DLD1 (cell line): ENCODE measurements around the gene PCDHB9.
"Not testable (repeated sequence)": the region's sequence is repeated elsewhere in the genome, so short reads cannot be mapped to it uniquely, and the experiment has no call there.

Experiments
- in situ Hi-C: cut with HindIII; loops from 2 replicates; pipeline ENCODE4 v1.10.0; 2017; ENCODE audit warnings: low sequenced_read_pairs

The PCDHB9 gene

GRCh38 chr5:141184117-141184855, 2.7 kb upstream of the PCDHB9 start:
- in situ Hi-C loops: not testable (repeated sequence)

DNA sequence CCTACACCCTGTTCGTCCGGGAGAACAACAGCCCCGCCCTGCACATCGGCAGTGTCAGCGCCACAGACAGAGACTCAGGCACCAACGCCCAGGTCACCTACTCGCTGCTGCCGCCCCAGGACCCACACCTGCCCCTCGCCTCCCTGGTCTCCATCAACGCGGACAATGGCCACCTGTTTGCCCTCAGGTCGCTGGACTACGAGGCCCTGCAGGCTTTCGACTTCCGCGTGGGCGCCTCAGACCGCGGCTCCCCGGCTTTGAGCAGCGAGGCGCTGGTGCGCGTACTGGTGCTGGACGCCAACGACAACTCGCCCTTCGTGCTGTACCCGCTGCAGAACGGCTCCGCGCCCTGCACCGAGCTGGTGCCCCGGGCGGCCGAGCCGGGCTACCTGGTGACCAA, 1.7 kb downstream of the PCDHB9 start:
- in situ Hi-C loops: not testable (repeated sequence)

DNA sequence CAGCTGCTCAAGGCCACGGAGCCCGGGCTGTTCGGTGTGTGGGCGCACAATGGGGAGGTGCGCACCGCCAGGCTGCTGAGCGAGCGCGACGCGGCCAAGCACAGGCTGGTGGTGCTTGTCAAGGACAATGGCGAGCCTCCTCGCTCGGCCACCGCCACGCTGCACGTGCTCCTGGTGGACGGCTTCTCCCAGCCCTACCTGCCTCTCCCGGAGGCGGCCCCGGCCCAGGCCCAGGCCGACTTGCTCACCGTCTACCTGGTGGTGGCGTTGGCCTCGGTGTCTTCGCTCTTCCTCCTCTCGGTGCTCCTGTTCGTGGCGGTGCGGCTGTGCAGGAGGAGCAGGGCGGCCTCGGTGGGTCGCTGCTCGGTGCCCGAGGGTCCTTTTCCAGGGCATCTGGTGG, 2.2 kb downstream of the PCDHB9 start:
- in situ Hi-C loops: not testable (repeated sequence)

DNA sequence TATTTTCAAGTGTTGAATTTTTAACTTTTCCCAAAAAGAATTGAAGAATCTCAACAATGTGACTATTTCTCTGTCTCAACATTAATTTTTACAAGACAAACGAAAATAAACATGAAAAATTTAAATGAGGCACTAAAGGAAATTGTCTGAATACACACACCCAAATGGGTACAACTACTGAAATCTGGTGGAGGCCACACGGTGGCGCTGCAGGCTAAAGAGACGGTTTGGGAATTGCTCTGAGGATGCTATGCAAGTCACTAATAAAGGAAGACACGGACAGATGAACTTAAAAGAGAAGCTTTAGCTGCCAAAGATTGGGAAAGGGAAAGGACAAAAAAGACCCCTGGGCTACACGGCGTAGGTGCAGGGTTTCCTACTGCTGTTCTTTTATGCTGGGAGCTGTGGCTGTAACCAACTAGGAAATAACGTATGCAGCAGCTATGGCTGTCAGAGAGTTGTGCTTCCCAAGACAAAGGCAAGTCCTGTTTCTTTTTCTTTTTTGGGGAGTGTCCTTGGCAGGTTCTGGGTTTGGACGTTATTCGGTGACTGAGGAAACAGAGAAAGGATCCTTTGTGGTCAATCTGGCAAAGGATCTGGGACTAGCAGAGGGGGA, 5.3 kb downstream of the PCDHB9 start, which contains the start of gene PCDHB10:
Gene PCDHB10 (plus strand): TSS at position 244 of the 616 bp plus-strand sequence. CDS start 200 bp downstream, at position 444.
- in situ Hi-C loops: no loop called here

DNA sequence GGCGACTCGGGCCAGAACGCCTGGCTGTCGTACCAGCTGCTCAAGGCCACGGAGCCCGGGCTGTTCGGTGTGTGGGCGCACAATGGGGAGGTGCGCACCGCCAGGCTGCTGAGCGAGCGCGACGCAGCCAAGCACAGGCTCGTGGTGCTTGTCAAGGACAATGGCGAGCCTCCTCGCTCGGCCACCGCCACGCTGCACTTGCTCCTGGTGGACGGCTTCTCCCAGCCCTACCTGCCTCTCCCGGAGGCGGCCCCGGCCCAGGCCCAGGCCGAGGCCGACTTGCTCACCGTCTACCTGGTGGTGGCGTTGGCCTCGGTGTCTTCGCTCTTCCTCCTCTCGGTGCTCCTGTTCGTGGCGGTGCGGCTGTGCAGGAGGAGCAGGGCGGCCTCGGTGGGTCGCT, 7.4 kb downstream of the PCDHB9 start:
- in situ Hi-C loops: not testable (repeated sequence)

- in situ Hi-C loops: no loop called here
Observed at GRCh38 chr5:141196363-141196762, 9.4 kb downstream of the PCDHB9 start.

DNA sequence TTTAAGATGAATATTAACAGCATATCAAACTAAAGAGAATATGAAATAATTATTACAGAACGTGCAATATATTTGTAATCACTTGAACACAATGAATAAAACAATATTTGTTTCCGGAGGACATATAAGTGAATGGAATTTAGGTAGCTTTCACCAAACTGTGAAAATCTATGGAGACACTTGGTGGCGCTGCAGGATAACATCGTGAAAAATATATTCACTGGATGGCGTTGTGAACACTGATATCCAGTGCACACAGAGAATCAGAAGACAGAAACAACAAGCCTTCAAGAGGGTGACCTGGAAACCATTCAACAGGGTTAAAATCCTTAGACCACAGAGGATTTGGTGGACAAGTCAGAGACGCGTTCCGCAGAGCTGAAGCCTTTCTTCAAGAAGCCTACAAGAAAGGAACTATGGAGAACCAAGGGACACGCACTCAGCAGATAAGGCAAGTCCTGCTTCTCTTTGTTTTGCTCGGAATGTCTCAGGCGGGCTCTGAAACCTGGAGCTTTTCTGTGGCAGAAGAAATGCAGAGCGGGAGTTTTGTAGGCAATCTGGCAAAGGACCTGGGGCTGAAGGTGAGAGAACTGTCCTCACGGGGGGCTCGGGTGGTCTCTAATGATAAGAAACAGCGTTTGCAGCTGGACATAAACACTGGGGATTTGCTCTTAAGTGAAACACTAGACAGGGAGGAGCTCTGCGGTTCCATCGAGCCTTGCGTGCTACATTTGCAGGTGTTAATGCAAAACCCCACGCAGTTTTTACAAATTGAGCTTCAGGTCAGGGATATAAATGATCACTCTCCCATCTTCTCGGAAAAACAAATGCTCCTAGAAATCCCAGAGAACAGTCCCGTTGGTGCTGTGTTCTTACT, 12.6 kb downstream of the PCDHB9 start, which contains the start of gene PCDHB11:
Gene PCDHB11 (plus strand): TSS at position 269 of the 877 bp plus-strand sequence. CDS start 148 bp downstream, at position 417.
- in situ Hi-C loops: no loop called here

- in situ Hi-C loops: not testable (repeated sequence)
Observed at GRCh38 chr5:141201126-141201525, 14.2 kb downstream of the PCDHB9 start.

DNA sequence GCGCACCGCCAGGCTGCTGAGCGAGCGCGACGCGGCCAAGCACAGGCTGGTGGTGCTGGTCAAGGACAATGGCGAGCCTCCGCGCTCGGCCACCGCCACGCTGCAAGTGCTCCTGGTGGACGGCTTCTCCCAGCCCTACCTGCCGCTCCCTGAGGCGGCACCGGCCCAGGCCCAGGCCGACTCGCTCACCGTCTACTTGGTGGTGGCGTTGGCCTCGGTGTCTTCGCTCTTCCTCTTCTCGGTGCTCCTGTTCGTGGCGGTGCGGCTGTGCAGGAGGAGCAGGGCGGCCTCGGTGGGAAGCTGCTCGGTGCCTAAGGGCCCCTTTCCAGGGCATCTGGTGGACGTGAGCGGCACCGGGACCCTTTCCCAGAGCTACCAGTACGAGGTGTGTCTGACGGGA, 14.7 kb downstream of the PCDHB9 start:
- in situ Hi-C loops: not testable (repeated sequence)

DNA sequence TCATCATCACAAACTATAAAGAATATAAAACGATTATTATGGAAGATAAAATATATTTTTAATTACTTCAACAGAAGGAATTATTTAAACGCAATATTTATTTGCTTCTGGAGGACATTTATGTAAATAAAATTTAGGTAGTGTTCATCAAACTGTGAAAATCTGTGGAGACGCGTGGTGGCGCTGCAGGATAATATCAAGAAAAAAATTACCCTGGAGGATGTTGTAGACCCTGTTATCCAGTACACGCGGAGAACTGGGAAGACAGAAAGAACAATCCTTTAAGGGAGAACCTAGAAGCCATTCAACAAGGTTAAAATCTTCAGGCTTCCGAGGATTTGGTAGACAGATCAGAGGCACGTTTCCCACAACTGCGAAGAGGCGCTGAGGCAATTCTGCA, 21.5 kb downstream of the PCDHB9 start, which contains the start of gene PCDHB12:
Gene PCDHB12 (plus strand): TSS at position 242 of the 400 bp plus-strand sequence. CDS start 189 bp downstream, outside the sequence.
- in situ Hi-C loops: no loop called here

DNA sequence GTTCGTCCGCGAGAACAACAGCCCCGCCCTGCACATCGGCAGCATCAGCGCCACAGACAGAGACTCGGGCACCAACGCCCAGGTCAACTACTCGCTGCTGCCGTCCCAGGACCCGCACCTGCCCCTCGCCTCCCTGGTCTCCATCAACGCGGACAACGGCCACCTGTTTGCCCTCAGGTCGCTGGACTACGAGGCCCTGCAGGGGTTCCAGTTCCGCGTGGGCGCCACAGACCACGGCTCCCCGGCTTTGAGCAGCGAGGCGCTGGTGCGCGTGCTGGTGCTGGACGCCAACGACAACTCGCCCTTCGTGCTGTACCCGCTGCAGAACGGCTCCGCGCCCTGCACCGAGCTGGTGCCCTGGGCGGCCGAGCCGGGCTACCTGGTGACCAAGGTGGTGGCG, 23.3 kb downstream of the PCDHB9 start:
- in situ Hi-C loops: not testable (repeated sequence)

DNA sequence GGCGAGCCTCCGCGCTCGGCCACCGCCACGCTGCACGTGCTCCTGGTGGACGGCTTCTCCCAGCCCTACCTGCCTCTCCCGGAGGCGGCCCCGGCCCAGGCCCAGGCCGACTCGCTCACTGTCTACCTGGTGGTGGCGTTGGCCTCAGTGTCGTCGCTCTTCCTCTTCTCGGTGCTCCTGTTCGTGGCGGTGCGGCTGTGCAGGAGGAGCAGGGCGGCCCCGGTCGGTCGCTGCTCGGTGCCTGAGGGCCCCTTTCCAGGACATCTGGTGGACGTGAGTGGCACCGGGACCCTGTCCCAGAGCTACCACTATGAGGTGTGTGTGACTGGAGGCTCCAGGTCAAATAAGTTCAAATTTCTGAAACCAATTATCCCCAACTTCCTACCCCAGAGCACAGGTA, 23.9 kb downstream of the PCDHB9 start:
- in situ Hi-C loops: not testable (repeated sequence)

GRCh38 chr5:141213656-141214339, 26.8 kb downstream of the PCDHB9 start, which contains the start of gene PCDHB13:
Gene PCDHB13, plus strand, starts transcription at chr5:141213919. Its CDS starts 205 bp downstream, at chr5:141214124.
- in situ Hi-C loops: not testable (repeated sequence)

- in situ Hi-C loops: not testable (repeated sequence)
Observed at GRCh38 chr5:141214583-141214982, 27.6 kb downstream of the PCDHB9 start.

DNA sequence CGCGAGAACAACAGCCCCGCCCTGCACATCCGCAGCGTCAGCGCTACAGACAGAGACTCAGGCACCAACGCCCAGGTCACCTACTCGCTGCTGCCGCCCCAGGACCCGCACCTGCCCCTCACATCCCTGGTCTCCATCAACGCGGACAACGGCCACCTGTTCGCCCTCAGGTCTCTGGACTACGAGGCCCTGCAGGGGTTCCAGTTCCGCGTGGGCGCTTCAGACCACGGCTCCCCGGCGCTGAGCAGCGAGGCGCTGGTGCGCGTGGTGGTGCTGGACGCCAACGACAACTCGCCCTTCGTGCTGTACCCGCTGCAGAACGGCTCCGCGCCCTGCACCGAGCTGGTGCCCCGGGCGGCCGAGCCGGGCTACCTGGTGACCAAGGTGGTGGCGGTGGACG, 28.5 kb downstream of the PCDHB9 start:
- in situ Hi-C loops: not testable (repeated sequence)

- in situ Hi-C loops: not testable (repeated sequence)
Observed at GRCh38 chr5:141216035-141216434, 29.1 kb downstream of the PCDHB9 start.

DNA sequence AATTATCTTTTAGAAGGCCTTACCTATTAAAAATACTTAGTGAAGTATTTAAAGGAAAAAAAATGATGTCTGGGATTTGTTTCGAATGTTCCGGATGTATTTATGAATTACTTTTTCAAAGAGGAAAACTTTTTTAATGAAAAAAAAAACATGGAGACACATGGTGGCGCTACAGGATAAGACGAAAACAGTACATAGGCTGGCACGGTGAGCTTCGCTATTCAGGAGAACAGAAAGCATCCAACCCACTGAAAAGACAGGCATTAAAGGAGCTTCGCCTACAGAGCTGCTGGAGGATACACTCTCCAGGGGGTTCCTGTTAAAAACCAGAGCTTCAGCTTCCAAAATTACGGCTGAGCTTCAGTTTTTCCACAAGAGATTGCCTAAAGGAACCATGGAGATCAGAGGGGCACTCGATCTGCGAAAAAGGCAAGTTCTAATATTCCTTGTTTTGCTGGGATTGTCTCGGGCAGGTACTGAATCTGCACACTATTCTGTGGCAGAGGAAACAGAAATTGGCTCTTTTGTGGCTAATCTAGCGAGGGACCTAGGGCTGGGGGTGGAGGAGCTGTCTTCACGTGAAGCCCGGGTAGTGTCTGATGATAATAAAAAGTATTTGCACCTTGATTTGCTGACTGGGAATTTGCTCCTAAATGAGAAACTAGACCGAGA, 36.3 kb downstream of the PCDHB9 start, which contains the start of gene PCDHB14:
Gene PCDHB14 (plus strand): TSS at position 232 of the 672 bp plus-strand sequence. CDS start 163 bp downstream, at position 395.
- in situ Hi-C loops: no loop called here

- in situ Hi-C loops: not testable (repeated sequence)
Observed at GRCh38 chr5:141224844-141225243, 37.9 kb downstream of the PCDHB9 start.

GRCh38 chr5:141225421-141225820, 38.5 kb downstream of the PCDHB9 start:
- in situ Hi-C loops: not testable (repeated sequence)
